Measurements from ENCODE around the gene CFAP46.
"Not testable (repeated sequence)": the region's sequence is repeated elsewhere in the genome, so short reads cannot be mapped to it uniquely, and the experiment has no call there.

CFAP46 gene

GRCh38 chr10:132979491-132980425, 37.4 kb upstream of the CFAP46 start:
- no peak for DNase-seq (ENCODE audit: low read depth in 4 of 4, low spot score in 1 of 4)

- no peak for DNase-seq (ENCODE audit: low read depth in 4 of 4, low spot score in 1 of 4)
These were observed 36.2 kb upstream of the CFAP46 start for GRCh38 chr10:132978542-132978941.

GRCh38 chr10:132977807-132978206, 35.4 kb upstream of the CFAP46 start:
- DNase-seq (ENCODE audit: low read depth in 4 of 4, low spot score in 1 of 4): no peak

GRCh38 chr10:132977076-132977475, 34.7 kb upstream of the CFAP46 start:
- no peak for DNase-seq (ENCODE audit: low read depth in 4 of 4, low spot score in 1 of 4)

- DNase-seq (ENCODE audit: low read depth in 4 of 4, low spot score in 1 of 4): no peak
These were observed 33.7 kb upstream of the CFAP46 start for GRCh38 chr10:132975831-132976682.

GRCh38 chr10:132974886-132975830, 32.8 kb upstream of the CFAP46 start:
- DNase-seq (ENCODE audit: low read depth in 4 of 4, low spot score in 1 of 4): no peak

GRCh38 chr10:132974249-132974796, 32.0 kb upstream of the CFAP46 start:
- no peak for DNase-seq (ENCODE audit: low read depth in 4 of 4, low spot score in 1 of 4)

- DNase-seq (ENCODE audit: low read depth in 4 of 4, low spot score in 1 of 4): no peak
These were observed 31.5 kb upstream of the CFAP46 start for GRCh38 chr10:132973903-132974241.

- no peak for DNase-seq (ENCODE audit: low read depth in 4 of 4, low spot score in 1 of 4)
These were observed 30.9 kb upstream of the CFAP46 start for GRCh38 chr10:132972986-132973902.

GRCh38 chr10:132972149-132972985, 30.0 kb upstream of the CFAP46 start:
- no peak for DNase-seq (ENCODE audit: low read depth in 4 of 4, low spot score in 1 of 4)

- DNase-seq (ENCODE audit: low read depth in 4 of 4, low spot score in 1 of 4): no peak
These were observed 29.2 kb upstream of the CFAP46 start for GRCh38 chr10:132971448-132972148.

GRCh38 chr10:132970641-132971438, 28.5 kb upstream of the CFAP46 start:
- DNase-seq (ENCODE audit: low read depth in 4 of 4, low spot score in 1 of 4): no peak

GRCh38 chr10:132967540-132967939, 25.2 kb upstream of the CFAP46 start:
- DNase-seq (ENCODE audit: low read depth in 4 of 4, low spot score in 1 of 4): no peak

GRCh38 chr10:132965411-132966057, 23.2 kb upstream of the CFAP46 start:
- no peak for DNase-seq (ENCODE audit: low read depth in 4 of 4, low spot score in 1 of 4)

GRCh38 chr10:132964707-132965410, 22.5 kb upstream of the CFAP46 start:
- DNase-seq (ENCODE audit: low read depth in 4 of 4, low spot score in 1 of 4): not testable (repeated sequence)

GRCh38 chr10:132964231-132964630, 21.9 kb upstream of the CFAP46 start:
- DNase-seq (ENCODE audit: low read depth in 4 of 4, low spot score in 1 of 4): no peak

Measured in stimulated activated CD4-positive, alpha-beta T cell treated with anti-CD3 and anti-CD28 coated beads, Interleukin-1b, Interleukin-23, amount 100 ng/mL, for 24 hours (primary cell).